GM12865 (cell line): Measurements from ENCODE around the gene PLCB1.

ENCODE experiments used
- DNase-seq: peaks from one replicate; pipeline ENCODE4 v3.0.0; 2010; ENCODE audit warnings: low read depth
- H3K4me3 ChIP-seq: 2 replicates; pipeline ENCODE4 v1.5.1; 2011; ENCODE audit warnings: mild to moderate bottlenecking, low read depth, low read length, control low read depth
- CTCF ChIP-seq: IDR thresholded peaks from 2 replicates; pipeline ENCODE4 v1.5.1; 2011; ENCODE audit warnings: low read length, control low read depth, low read depth, inconsistent platforms; ENCODE audit not compliant: insufficient read depth; ENCODE audit errors: missing control alignments

PLCB1 gene

GRCh38 chr20:8334641-8335040 lies 202.6 kb downstream of the PLCB1 start:
- H3K4me3 ChIP-seq = no peak overlapping the region
- DNase-seq = no peak
- TF ChIP-seq CTCF = no peak

GRCh38 chr20:8335059-8335458 lies 203.0 kb downstream of the PLCB1 start:
- H3K4me3 ChIP-seq = no peak overlapping the region
- DNase-seq = no peak
- no peak for TF ChIP-seq CTCF

- no peak for DNase-seq
- no peak for TF ChIP-seq CTCF
- no peak overlapping the region for H3K4me3 ChIP-seq
Measured at GRCh38 chr20:8335495-8336195, 203.6 kb downstream of the PLCB1 start.

GRCh38 chr20:8339349-8339748 lies 207.3 kb downstream of the PLCB1 start:
- no peak for DNase-seq
- no peak overlapping the region for H3K4me3 ChIP-seq
- no peak for TF ChIP-seq CTCF

GRCh38 chr20:8342391-8342790 lies 210.3 kb downstream of the PLCB1 start:
- H3K4me3 ChIP-seq = no peak overlapping the region
- TF ChIP-seq CTCF = no peak
- DNase-seq = no peak

- no peak for DNase-seq
- H3K4me3 ChIP-seq = no peak overlapping the region
- no peak for TF ChIP-seq CTCF
Measured at GRCh38 chr20:8344106-8344505, 212.0 kb downstream of the PLCB1 start.

- no peak for DNase-seq
- TF ChIP-seq CTCF = no peak
- no peak overlapping the region for H3K4me3 ChIP-seq
Measured at GRCh38 chr20:8344631-8345030, 212.6 kb downstream of the PLCB1 start.
